Liver (tissue), 3 donors: ENCODE data around the gene TRPT1.

Experiments used
- GABPA ChIP-seq, 2 donors: IDR thresholded peaks in 1 of 2; conservative IDR thresholded peaks in 1 of 2; 2 replicates each; pipeline ENCODE4 v1.6.1; 2016; ENCODE audit warnings: antibody characterized with exemption in 2 of 2, mild to moderate bottlenecking in 1 of 2, moderate library complexity in 1 of 2
- HNF4A ChIP-seq, 2 donors: conservative IDR thresholded peaks; 2 replicates each; pipeline ENCODE4 v1.6.1; 2016; ENCODE audit warnings: antibody characterized with exemption in 2 of 2, mild to moderate bottlenecking in 2 of 2
- HNF4G ChIP-seq: IDR thresholded peaks from 2 replicates; pipeline ENCODE4 v1.6.1; 2016; ENCODE audit warnings: antibody characterized with exemption
- JUND ChIP-seq, 2 donors: IDR thresholded peaks; 2 replicates each; pipeline ENCODE4 v1.6.1; 2016; ENCODE audit warnings: antibody characterized with exemption in 2 of 2
- NR2F2 ChIP-seq: IDR thresholded peaks from 2 replicates; pipeline ENCODE4 v1.6.1; 2016; ENCODE audit warnings: antibody characterized with exemption
- RAD21 ChIP-seq, 2 donors: IDR thresholded peaks; 2 replicates each; pipeline ENCODE4 v1.6.1; 2016; ENCODE audit warnings: antibody characterized with exemption in 2 of 2, mild to moderate bottlenecking in 2 of 2
- RXRA ChIP-seq, 2 donors: IDR thresholded peaks; 2 replicates each; pipeline ENCODE4 v1.6.1; 2017 to 2018; ENCODE audit warnings: antibody characterized with exemption in 2 of 2, mild to moderate bottlenecking in 1 of 2
- TAF1 ChIP-seq: conservative IDR thresholded peaks from 2 replicates; pipeline ENCODE4 v1.6.1; 2016; ENCODE audit warnings: antibody characterized with exemption, mild to moderate bottlenecking
- YY1 ChIP-seq: IDR thresholded peaks from 2 replicates; pipeline ENCODE4 v1.6.1; 2016; ENCODE audit warnings: antibody characterized with exemption, mild to moderate bottlenecking
- TF ChIP-seq, protein P1 (sequence below): fragments of 150-350 bp; IDR thresholded peaks from 2 replicates; pipeline ENCODE4 v1.5.1; 2017; ENCODE audit warnings: improper control_type of control experiment, low read depth, low read length; ENCODE audit not compliant: missing input control
- TF ChIP-seq, protein P2 (sequence below): IDR thresholded peaks from 2 replicates; pipeline ENCODE4 v1.6.1; 2016; ENCODE audit warnings: antibody characterized with exemption, mild to moderate bottlenecking
- TF ChIP-seq, protein P3 (sequence below): IDR thresholded peaks from 2 replicates; pipeline ENCODE4 v1.6.1; 2016; ENCODE audit warnings: antibody characterized with exemption
- TF ChIP-seq, protein P4 (sequence below): IDR thresholded peaks from 2 replicates; pipeline ENCODE4 v1.6.1; 2016; ENCODE audit warnings: antibody characterized with exemption
- TF ChIP-seq, protein P5 (sequence below): IDR thresholded peaks from 2 replicates; pipeline ENCODE4 v1.6.1; 2016; ENCODE audit warnings: antibody characterized with exemption
- donor health status: healthy.
- donor health status: healthy.

DNA sequence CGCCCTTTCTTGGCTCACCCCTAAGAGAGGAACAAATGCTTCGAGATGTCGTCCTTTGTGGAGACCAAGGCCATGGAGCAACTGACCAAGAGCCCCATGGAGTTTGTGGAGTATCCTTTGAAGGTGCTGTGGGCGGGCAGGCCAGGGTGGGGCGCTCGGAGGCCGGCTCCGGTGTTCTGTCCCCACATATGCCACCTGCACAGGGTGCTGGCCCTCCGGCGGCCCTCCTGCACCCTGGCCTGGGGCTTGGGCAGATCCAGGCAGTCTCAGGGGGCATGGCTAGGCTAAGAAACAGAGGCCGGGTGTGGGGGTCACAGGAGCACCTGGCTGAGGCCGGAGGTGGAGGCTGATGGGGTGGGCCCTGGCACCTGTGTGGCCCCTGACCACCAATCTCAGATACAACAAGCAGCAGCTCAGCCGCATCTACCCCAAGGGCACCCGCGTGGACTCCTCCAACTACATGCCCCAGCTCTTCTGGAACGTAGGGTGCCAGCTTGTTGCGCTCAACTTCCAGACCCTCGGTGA, 35.6 kb upstream of the TRPT1 start:
- TF ChIP-seq, protein P1, sequence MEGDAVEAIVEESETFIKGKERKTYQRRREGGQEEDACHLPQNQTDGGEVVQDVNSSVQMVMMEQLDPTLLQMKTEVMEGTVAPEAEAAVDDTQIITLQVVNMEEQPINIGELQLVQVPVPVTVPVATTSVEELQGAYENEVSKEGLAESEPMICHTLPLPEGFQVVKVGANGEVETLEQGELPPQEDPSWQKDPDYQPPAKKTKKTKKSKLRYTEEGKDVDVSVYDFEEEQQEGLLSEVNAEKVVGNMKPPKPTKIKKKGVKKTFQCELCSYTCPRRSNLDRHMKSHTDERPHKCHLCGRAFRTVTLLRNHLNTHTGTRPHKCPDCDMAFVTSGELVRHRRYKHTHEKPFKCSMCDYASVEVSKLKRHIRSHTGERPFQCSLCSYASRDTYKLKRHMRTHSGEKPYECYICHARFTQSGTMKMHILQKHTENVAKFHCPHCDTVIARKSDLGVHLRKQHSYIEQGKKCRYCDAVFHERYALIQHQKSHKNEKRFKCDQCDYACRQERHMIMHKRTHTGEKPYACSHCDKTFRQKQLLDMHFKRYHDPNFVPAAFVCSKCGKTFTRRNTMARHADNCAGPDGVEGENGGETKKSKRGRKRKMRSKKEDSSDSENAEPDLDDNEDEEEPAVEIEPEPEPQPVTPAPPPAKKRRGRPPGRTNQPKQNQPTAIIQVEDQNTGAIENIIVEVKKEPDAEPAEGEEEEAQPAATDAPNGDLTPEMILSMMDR: no peak
- TF ChIP-seq RXRA (IDR thresholded peaks at IDR 0.05): no peak
- no peak for TF ChIP-seq YY1
- no peak for TF ChIP-seq HNF4G
- no peak for TF ChIP-seq TAF1
- TF ChIP-seq, protein P2, sequence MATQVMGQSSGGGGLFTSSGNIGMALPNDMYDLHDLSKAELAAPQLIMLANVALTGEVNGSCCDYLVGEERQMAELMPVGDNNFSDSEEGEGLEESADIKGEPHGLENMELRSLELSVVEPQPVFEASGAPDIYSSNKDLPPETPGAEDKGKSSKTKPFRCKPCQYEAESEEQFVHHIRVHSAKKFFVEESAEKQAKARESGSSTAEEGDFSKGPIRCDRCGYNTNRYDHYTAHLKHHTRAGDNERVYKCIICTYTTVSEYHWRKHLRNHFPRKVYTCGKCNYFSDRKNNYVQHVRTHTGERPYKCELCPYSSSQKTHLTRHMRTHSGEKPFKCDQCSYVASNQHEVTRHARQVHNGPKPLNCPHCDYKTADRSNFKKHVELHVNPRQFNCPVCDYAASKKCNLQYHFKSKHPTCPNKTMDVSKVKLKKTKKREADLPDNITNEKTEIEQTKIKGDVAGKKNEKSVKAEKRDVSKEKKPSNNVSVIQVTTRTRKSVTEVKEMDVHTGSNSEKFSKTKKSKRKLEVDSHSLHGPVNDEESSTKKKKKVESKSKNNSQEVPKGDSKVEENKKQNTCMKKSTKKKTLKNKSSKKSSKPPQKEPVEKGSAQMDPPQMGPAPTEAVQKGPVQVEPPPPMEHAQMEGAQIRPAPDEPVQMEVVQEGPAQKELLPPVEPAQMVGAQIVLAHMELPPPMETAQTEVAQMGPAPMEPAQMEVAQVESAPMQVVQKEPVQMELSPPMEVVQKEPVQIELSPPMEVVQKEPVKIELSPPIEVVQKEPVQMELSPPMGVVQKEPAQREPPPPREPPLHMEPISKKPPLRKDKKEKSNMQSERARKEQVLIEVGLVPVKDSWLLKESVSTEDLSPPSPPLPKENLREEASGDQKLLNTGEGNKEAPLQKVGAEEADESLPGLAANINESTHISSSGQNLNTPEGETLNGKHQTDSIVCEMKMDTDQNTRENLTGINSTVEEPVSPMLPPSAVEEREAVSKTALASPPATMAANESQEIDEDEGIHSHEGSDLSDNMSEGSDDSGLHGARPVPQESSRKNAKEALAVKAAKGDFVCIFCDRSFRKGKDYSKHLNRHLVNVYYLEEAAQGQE: no peak
- TF ChIP-seq, protein P3, sequence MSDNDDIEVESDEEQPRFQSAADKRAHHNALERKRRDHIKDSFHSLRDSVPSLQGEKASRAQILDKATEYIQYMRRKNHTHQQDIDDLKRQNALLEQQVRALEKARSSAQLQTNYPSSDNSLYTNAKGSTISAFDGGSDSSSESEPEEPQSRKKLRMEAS: no peak
- TF ChIP-seq, protein P4, sequence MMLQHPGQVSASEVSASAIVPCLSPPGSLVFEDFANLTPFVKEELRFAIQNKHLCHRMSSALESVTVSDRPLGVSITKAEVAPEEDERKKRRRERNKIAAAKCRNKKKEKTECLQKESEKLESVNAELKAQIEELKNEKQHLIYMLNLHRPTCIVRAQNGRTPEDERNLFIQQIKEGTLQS: no peak
- no peak for TF ChIP-seq GABPA (IDR thresholded peaks at IDR 0.05 in 1 of 2, conservative IDR thresholded peaks at IDR 0.05 in 1 of 2)
- no peak for TF ChIP-seq JUND (IDR thresholded peaks at IDR 0.05)
- TF ChIP-seq RAD21 (IDR thresholded peaks at IDR 0.05): no peak
- TF ChIP-seq HNF4A (conservative IDR thresholded peaks at IDR 0.05): no peak
- TF ChIP-seq, protein P5, sequence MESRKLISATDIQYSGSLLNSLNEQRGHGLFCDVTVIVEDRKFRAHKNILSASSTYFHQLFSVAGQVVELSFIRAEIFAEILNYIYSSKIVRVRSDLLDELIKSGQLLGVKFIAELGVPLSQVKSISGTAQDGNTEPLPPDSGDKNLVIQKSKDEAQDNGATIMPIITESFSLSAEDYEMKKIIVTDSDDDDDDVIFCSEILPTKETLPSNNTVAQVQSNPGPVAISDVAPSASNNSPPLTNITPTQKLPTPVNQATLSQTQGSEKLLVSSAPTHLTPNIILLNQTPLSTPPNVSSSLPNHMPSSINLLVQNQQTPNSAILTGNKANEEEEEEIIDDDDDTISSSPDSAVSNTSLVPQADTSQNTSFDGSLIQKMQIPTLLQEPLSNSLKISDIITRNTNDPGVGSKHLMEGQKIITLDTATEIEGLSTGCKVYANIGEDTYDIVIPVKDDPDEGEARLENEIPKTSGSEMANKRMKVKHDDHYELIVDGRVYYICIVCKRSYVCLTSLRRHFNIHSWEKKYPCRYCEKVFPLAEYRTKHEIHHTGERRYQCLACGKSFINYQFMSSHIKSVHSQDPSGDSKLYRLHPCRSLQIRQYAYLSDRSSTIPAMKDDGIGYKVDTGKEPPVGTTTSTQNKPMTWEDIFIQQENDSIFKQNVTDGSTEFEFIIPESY: no peak
- TF ChIP-seq NR2F2: no peak
